Karpas-422 (cell line): ENCODE measurements around the gene NEGR1. TPM values are rescaled to one million over a fixed set of nuclear protein-coding genes. Genes with fewer than 3 reads are reported as not detected.

Experiments used
- DNase-seq: peaks from one replicate; pipeline ENCODE4 v3.0.0-alpha.2; 2015
- H2AFZ ChIP-seq: fragments of 200-600 bp; sonication (generic); 2 replicates; pipeline ENCODE4 v1.6.1; 2014; ENCODE audit warnings: antibody characterized with exemption, low read length, mixed read lengths
- H3K27ac ChIP-seq: fragments of 200-600 bp; sonication (generic); 2 replicates; pipeline ENCODE4 v1.5.1; 2014; ENCODE audit warnings: mild to moderate bottlenecking, low read length, moderate library complexity
- H3K27me3 ChIP-seq: fragments of 200-600 bp; sonication (generic); 2 replicates; pipeline ENCODE4 v1.6.1; 2014; ENCODE audit warnings: low read length, mixed read lengths
- H3K36me3 ChIP-seq: fragments of 200-600 bp; sonication (generic); 2 replicates; pipeline ENCODE4 v1.6.1; 2014; ENCODE audit warnings: low read length, mixed read lengths; ENCODE audit not compliant: insufficient read depth
- H3K4me1 ChIP-seq: fragments of 200-600 bp; sonication (generic); 2 replicates; pipeline ENCODE4 v1.6.1; 2014; ENCODE audit warnings: mild to moderate bottlenecking, low read length, mixed read lengths
- H3K4me2 ChIP-seq: fragments of 200-600 bp; sonication (generic); 2 replicates; pipeline ENCODE4 v1.6.1; 2014; ENCODE audit warnings: low read length, low read depth, mild to moderate bottlenecking; ENCODE audit not compliant: poor library complexity, severe bottlenecking
- H3K4me3 ChIP-seq: fragments of 200-600 bp; sonication (generic); 2 replicates; pipeline ENCODE4 v1.5.1; 2014; ENCODE audit warnings: mild to moderate bottlenecking, antibody characterized with exemption, low read length, mixed read lengths
- H3K79me2 ChIP-seq: fragments of 200-600 bp; sonication (generic); 2 replicates; pipeline ENCODE4 v1.6.1; 2014; ENCODE audit warnings: mild to moderate bottlenecking, low read length, mixed read lengths
- H3K9ac ChIP-seq: fragments of 200-600 bp; sonication (generic); 2 replicates; pipeline ENCODE4 v1.6.0; 2014; ENCODE audit warnings: low read length
- H3K9me2 ChIP-seq: fragments of 200-600 bp; sonication (generic), shearing (Covaris generic); replicated peaks from 2 replicates; pipeline ENCODE4 v1.6.0; 2014; ENCODE audit warnings: mild to moderate bottlenecking, low read length, moderate library complexity; ENCODE audit not compliant: insufficient read depth
- H3K9me3 ChIP-seq: fragments of 300-700, 200-600 bp; sonication (generic); 2 replicates; pipeline ENCODE4 v1.6.1; 2014; ENCODE audit warnings: low read length, mixed read lengths
- H4K20me1 ChIP-seq: fragments of 200-600 bp; sonication (generic); 2 replicates; pipeline ENCODE4 v1.6.1; 2014; ENCODE audit warnings: mild to moderate bottlenecking, antibody characterized with exemption, low read length, low read depth; ENCODE audit not compliant: insufficient read depth
- total RNA-seq: library from RNA; depleted of rRNA; stranded (reverse); fragments of >200 nt; shearing (Covaris generic); gene quantifications from 2 replicates; pipeline ENCODE4 v1.2.3, GENCODE V29; 2014; ENCODE audit warnings: low replicate concordance

The NEGR1 gene
- total RNA-seq, 1 experiment from 2014 or later = not detected

DNA sequence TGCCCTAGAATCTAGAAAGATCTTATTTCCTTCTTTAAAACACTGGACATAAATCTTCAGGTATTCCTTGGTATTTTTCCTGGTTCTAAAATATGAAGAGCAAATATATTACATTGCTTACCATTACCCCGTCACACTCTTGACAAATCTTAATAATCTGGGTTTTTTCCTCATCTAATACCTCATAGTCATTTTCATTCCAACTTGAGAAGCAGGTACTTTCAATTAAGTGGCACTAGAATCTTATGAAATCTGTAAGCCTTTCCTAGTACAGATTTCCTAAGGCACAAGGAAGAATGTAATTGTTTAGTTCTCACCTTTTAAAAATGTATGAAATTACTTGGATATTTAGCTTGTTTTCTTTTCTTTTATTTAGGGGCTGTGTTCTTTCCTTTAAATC is 720.0 kb downstream of the NEGR1 start:
- H2AFZ ChIP-seq = no peak overlapping the region
- no peaks in the 10 kb centered on the region for H3K9me2 ChIP-seq
- no peaks in the 10 kb centered on the region for H3K36me3 ChIP-seq
- H4K20me1 ChIP-seq = no peaks in the 10 kb centered on the region
- no peak overlapping the region for H3K4me2 ChIP-seq
- H3K27me3 ChIP-seq = no peaks in the 10 kb centered on the region
- no peak for DNase-seq
- no peaks in the 10 kb centered on the region for H3K79me2 ChIP-seq
- peaks cover 8% of the 10 kb centered on the region for H3K9me3 ChIP-seq
- H3K4me1 ChIP-seq = no peaks in the 10 kb centered on the region
- H3K4me3 ChIP-seq = no peak overlapping the region
- no peak overlapping the region for H3K9ac ChIP-seq
- H3K27ac ChIP-seq = no peak overlapping the region

DNA sequence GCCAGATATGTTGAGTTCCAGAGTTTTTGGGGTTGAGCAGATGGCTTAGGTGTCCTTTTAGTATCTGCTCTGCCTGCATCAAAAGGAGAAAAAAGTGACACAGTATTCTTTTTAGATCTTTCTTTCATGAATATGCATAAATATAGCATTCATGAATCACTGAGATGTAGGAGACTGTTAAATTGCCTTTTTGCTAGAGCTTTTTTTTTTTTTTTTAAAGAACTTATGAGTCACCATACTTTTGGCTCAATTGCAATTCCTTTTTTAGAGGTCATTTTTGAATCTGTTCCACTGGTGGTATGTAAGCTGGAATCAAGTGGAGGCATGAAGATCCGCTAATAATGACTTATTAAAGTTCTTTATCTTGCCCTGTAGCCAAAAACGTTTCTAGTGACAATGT is 720.6 kb downstream of the NEGR1 start:
- H3K4me3 ChIP-seq = no peak overlapping the region
- no peak for DNase-seq
- peaks cover 8% of the 10 kb centered on the region for H3K9me3 ChIP-seq
- no peak overlapping the region for H3K4me2 ChIP-seq
- H3K4me1 ChIP-seq = no peaks in the 10 kb centered on the region
- no peak overlapping the region for H2AFZ ChIP-seq
- no peaks in the 10 kb centered on the region for H3K79me2 ChIP-seq
- H3K27ac ChIP-seq = no peak overlapping the region
- no peaks in the 10 kb centered on the region for H3K9me2 ChIP-seq
- H3K9ac ChIP-seq = no peak overlapping the region
- H3K27me3 ChIP-seq = no peaks in the 10 kb centered on the region
- no peaks in the 10 kb centered on the region for H4K20me1 ChIP-seq
- H3K36me3 ChIP-seq = no peaks in the 10 kb centered on the region

DNA sequence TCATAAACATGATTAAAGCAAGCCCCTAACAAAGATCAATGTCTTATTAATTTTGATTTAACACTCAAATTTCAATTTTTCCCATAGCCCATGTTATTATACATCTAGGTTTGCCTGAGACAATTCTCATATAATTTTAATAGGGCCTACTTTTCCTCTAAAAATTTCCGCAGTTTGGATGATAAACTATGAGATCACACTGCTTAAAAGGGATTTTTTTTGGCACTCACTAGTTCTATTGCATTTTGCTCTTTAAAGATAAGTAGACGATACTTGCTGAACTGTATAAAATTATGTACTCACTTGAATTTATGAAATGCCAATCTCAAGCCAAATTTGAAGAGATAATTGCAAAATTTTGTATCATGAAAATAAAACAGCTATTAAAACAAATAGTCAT is 721.1 kb downstream of the NEGR1 start:
- Histone ChIP-seq H3K9me2 (no peaks in the 10 kb centered on the region), H3K27me3 (no peaks in the 10 kb centered on the region), H2AFZ (no peak overlapping the region), H3K9me3 (peaks cover 8% of the 10 kb centered on the region), H3K4me2 (no peak overlapping the region), H3K79me2 (no peaks in the 10 kb centered on the region), H3K9ac (no peak overlapping the region), H4K20me1 (no peaks in the 10 kb centered on the region), H3K36me3 (no peaks in the 10 kb centered on the region), H3K27ac (no peak overlapping the region), H3K4me3 (no peak overlapping the region), H3K4me1 (no peaks in the 10 kb centered on the region)
- no peak for DNase-seq

DNA sequence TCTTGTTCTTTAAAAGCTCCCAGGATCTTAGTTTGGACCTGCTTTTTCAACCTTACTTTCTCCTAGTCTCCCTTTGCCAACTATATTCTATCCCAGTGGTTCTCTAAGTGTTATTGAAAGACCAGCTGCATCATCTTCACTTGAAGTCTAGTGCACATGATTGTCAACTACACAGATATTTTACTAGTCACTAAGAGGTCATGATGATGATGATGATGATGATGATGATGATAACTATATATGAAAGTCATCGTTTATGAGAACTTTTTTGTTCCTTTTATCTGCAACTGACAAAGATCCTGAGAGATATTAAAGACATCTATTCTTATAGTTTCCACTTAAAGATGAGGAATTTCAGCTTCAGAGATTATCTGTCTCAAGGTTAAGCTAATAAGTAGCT is 722.5 kb downstream of the NEGR1 start:
- no peak overlapping the region for H3K4me2 ChIP-seq
- H3K9ac ChIP-seq = no peak overlapping the region
- H3K4me3 ChIP-seq = no peak overlapping the region
- H3K9me3 ChIP-seq = peaks cover 2% of the 10 kb centered on the region
- no peaks in the 10 kb centered on the region for H3K9me2 ChIP-seq
- no peaks in the 10 kb centered on the region for H3K79me2 ChIP-seq
- H2AFZ ChIP-seq = no peak overlapping the region
- H3K27ac ChIP-seq = no peak overlapping the region
- H4K20me1 ChIP-seq = no peaks in the 10 kb centered on the region
- DNase-seq = no peak
- no peaks in the 10 kb centered on the region for H3K36me3 ChIP-seq
- H3K27me3 ChIP-seq = no peaks in the 10 kb centered on the region
- no peaks in the 10 kb centered on the region for H3K4me1 ChIP-seq

DNA sequence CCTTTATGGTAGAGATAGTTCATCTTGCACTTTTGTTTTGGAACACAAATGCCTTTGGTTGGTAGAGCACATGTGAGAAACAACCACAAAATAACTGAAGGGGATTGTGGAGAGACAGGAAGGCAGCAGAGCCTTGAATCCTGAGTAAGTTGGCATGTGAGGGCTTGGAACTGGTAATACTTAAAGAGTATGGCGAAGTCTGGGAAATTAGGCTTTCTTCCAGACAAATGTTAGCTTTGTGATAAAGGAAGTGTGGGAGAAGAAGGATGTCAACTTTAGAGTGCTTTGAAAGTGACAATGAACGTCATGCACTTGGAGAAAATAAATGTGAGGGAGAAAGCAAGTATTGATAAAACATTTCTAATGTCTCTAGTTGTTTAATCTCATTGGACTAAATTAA is 725.2 kb downstream of the NEGR1 start:
- no peaks in the 10 kb centered on the region for H3K27me3 ChIP-seq
- H2AFZ ChIP-seq = no peak overlapping the region
- no peaks in the 10 kb centered on the region for H3K79me2 ChIP-seq
- H3K4me2 ChIP-seq = no peak overlapping the region
- no peaks in the 10 kb centered on the region for H3K9me2 ChIP-seq
- no peak overlapping the region for H3K9ac ChIP-seq
- H3K27ac ChIP-seq = no peak overlapping the region
- no peaks in the 10 kb centered on the region for H3K4me1 ChIP-seq
- H3K4me3 ChIP-seq = no peak overlapping the region
- H3K9me3 ChIP-seq = no peaks in the 10 kb centered on the region; the same call in 1 of the 2 replicates
- no peaks in the 10 kb centered on the region for H3K36me3 ChIP-seq
- no peaks in the 10 kb centered on the region for H4K20me1 ChIP-seq
- no peak for DNase-seq

DNA sequence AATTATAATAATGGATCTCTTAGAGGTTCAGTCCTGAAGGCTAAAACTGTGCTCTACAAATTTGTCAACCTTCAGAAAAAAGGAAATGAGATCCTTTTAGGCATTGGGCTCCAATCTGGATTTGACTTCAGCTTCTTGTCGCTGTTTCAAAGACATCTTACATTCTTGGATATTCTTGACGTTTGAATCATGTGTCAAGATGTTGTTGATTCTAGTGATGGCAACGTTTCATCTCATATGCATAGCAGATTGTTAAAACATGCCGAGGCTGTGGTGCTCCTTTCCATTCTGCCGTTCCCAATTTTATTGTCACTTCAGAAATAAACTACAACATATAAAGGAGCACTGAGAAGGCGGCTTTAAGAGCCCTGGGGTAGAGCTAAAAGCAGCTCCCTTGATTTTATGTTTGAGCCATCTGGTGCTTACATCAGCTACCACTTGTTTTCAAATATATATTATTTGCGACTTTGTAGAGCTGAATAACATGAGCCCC is 733.9 kb downstream of the NEGR1 start:
- Histone ChIP-seq H3K27me3 (no peaks in the 10 kb centered on the region), H3K9ac (no peak overlapping the region), H3K36me3 (no peaks in the 10 kb centered on the region), H3K9me2 (0 out of 2 replicates have a peak, but pooled peaks cover 3% of the 10 kb centered on the region), H3K4me2 (no peak overlapping the region), H3K79me2 (no peaks in the 10 kb centered on the region), H3K27ac (no peak overlapping the region), H3K4me1 (no peaks in the 10 kb centered on the region), H3K9me3 (no peaks in the 10 kb centered on the region; the same call in 1 of the 2 replicates), H3K4me3 (no peak overlapping the region), H2AFZ (no peak overlapping the region), H4K20me1 (no peaks in the 10 kb centered on the region)
- no peak for DNase-seq

DNA sequence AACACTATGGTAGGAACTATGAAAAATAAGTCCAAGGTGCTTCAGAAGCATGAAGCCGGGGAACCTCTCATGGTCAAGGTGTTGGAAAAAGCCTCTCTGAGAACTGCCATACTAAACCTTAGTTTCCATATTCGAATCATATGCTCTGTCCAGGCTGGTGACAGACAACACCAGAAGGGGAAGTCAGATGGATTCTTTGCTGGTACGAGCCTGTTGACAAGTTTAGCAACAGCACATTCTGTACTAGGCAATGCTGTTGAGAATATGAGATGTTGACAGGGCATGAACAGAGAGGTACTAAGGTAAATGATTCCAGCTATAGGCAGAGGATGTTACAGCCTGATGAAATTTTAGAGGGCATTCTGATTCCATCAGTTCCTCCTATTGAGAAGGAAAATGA is 740.2 kb downstream of the NEGR1 start:
- H2AFZ ChIP-seq = no peak overlapping the region
- no peak for DNase-seq
- no peaks in the 10 kb centered on the region for H3K9me2 ChIP-seq
- H3K4me2 ChIP-seq = no peak overlapping the region
- no peaks in the 10 kb centered on the region for H3K36me3 ChIP-seq
- H3K27ac ChIP-seq = no peak overlapping the region
- no peaks in the 10 kb centered on the region for H3K79me2 ChIP-seq
- no peaks in the 10 kb centered on the region for H4K20me1 ChIP-seq
- H3K4me3 ChIP-seq = no peak overlapping the region
- H3K9me3 ChIP-seq = no peaks in the 10 kb centered on the region
- H3K9ac ChIP-seq = no peak overlapping the region
- no peaks in the 10 kb centered on the region for H3K4me1 ChIP-seq
- no peaks in the 10 kb centered on the region for H3K27me3 ChIP-seq

DNA sequence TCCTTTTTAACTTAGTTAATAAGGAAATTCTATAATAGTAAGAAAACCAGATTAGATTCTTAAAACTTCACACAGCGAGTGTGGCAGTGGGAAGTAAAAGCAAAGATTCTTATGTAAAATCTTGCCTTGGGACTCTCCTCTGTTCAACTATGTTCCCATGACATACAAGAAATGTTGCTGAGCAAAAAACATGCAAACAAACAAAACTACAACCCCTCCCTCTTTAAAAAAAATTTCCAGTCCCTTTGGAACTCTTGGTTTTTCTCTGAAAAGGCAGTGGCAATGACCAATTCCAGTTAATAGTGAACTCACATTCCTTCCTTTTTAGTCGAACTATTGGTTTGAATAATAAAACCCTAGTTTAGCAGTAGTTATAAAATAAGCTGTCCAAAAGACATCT is 748.4 kb downstream of the NEGR1 start:
- Histone ChIP-seq H3K9me2 (no peaks in the 10 kb centered on the region), H3K79me2 (no peaks in the 10 kb centered on the region), H3K4me2 (no peak overlapping the region), H3K4me3 (no peak overlapping the region), H4K20me1 (no peaks in the 10 kb centered on the region), H3K36me3 (no peaks in the 10 kb centered on the region), H3K9ac (no peak overlapping the region), H3K27me3 (no peaks in the 10 kb centered on the region), H3K4me1 (no peaks in the 10 kb centered on the region), H2AFZ (no peak overlapping the region), H3K27ac (no peak overlapping the region), H3K9me3 (peaks cover 6% of the 10 kb centered on the region; the same call in 1 of the 2 replicates)
- no peak for DNase-seq

DNA sequence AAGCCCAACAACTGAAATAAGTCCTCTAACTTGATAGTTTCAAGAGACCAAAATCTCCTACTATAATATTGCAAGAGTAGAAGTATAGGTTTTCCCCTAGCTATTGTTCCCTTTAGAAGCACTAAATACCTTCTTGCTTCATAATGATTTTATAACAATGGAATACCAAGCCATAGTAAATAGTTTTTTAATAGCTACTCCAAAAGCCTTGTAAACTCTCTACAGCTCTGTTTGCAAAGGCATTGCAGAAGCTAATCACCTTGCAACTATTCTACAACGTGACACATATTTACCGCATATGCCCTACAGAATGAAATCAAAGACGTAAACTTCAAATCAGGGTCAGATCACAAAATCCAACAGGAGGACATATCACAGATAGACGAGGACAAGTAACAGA is 750.0 kb downstream of the NEGR1 start:
- Histone ChIP-seq H3K4me1 (no peaks in the 10 kb centered on the region), H3K27me3 (no peaks in the 10 kb centered on the region), H2AFZ (no peak overlapping the region), H4K20me1 (no peaks in the 10 kb centered on the region), H3K4me2 (no peak overlapping the region), H3K4me3 (no peak overlapping the region), H3K9ac (no peak overlapping the region), H3K27ac (no peak overlapping the region), H3K9me2 (no peaks in the 10 kb centered on the region), H3K9me3 (peaks cover 6% of the 10 kb centered on the region; the same call in 1 of the 2 replicates), H3K79me2 (no peaks in the 10 kb centered on the region), H3K36me3 (no peaks in the 10 kb centered on the region)
- no peak for DNase-seq
